ENCODE results near the gene FMOD. TPM values are rescaled to one million over a fixed set of nuclear protein-coding genes. Genes with fewer than 3 reads are reported as not detected.

The FMOD gene
- total RNA-seq, 1 donor from 2014 or later, result 31.9 TPM

DNA sequence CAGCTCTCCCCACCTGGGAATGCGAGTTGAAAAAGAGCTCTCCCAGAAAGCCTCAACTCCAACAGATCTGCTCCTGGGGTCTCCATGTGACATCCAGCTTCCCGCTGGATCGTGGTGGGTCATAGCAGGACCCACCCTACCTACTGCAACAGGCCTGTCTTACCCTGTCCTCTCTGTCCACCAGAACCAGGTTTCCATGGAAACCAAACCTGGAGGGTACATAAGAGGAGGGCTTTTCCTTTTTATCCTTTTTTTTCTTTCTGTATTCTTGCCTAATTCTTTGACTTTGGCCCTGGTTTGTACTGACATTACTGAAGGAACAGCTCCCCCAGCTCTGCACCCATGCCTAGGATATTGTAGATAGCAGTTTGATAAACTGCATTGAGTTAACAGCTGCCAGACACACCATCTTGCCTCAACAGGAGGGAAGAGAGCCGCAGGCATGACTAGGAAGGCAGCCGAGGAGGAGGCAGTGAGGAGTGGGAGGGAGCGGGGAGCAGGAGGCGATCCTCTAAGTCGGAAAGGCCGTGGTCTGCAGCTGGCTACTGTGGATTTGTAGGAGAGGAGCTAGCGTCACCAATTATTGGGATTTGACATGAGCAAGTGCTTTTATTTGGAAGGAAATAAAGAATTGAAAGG lies 9.7 kb upstream of the FMOD start:
- DNase-seq, result no peak

DNA sequence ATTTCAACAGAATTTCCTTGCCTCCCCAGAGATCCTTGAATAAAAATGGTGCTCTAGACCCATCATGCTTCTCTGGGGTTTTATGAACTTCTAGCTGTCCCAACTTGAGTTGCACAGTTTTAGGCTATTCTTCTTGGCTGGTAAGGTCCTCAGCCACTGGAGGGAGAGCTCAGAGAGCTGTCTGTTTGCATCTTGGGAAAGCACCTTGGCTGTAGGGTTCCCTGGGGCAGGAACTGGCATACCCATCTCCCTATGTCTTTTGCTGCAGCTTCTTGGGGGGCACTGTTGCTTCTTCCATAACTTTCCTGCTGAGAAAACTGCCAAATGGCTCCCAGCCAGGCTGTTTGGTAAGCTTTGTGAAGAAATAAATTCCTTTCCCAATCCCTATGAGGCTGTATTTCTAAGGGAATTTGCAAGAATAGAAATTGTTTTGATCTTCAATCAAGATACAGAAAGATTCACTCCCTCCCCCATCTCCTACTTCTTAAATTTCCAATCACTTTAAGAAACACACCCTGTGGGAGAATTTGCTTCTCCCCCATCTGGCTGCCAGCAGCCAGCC lies 8.2 kb upstream of the FMOD start:
- DNase-seq, result peak; percentile 28

DNA sequence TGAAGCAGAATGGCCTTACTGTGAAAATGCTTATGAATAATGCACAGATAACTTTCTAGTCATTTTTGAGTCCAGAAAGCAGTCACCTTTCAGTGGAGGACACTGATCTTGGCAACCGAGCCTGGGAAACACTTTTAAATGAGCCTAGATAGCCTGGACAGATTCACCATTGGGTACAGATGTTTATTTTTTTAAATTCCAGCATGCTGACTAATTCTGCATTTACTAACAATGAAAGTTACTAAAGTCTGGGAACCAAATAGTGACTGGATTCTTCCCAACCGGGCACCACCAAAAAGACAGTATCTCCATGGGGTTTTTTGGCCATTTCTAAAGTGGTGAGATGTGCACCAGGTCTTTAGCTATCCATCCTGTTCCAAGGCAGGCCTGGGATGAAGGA lies 3.3 kb upstream of the FMOD start:
- no peak for DNase-seq

DNA sequence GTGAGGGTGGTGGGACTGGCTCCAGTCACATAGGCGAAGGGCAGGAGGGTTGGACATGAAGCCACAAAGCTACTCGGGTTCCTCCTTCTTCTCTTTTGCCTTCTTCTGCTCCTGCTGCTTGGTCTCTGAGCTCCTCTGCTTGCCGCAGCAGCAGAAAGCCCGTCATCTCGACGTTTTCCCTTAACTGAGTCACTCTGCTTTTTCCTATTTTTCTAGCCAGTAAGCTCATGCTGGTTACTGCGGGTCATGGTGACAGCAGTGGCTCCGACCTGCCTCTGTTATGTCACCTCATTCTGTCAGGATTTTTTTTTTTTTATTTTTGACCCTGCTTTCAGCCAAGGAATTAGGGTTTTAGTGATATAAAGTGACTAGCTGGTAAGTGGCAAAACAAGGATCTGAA lies 2.6 kb upstream of the FMOD start:
- DNase-seq, result no peak

DNA sequence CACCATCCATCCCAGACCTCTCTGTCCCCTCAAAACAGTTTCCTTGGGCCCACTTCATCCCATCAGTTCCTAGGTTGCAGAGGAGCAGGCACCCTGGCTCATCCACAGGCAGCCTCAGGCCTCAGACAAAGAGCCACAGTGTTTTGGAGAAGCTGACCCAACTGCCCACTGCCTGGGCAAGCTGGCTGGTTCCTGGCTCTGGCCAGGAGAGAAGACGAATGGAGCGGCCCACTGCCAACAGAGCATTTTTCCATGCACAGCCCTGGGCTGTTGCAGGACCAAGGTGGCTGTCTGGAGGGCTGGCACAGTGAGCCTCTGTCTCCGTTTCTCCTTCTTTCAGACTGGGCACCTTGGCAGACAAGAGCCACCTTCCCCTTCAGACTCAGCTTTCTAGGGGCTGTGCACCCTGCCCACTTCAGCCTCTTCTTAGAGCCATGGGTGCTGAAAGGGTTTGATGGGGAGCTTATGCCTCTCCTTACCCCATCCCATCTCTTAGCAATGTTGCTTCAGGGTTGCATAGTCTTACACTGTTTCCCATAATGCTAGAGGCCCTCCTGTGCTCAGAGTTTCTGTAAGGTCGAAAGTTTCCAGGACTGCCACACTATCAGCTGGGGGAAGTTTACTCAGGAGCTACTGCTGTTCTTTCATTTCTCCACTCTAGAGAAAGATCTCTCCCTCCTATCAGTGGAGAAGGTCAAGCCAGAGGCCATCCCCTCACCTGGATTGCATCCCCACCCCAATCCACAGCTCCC lies 973 bp downstream of the FMOD start:
- DNase-seq, result no peak

DNA sequence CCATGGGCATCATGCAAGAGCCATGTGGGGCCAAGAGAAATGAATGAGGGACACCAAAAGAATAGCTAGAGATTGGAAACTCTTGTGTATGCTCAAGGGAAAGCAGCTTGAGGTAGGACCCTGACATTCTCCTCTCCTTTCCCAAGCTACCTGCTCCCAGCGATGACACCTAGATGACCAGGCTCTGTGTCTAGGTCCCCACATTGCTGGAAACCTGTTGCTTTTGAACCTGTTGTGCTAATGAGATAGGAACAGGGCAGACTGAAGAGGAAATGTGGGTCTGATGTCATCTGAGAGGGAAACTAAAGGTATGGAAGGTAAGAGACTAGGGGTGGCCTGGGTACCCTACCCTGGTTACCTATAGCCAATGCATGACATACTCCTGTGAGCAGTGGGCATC lies 1.8 kb downstream of the FMOD start:
- no peak for DNase-seq

DNA sequence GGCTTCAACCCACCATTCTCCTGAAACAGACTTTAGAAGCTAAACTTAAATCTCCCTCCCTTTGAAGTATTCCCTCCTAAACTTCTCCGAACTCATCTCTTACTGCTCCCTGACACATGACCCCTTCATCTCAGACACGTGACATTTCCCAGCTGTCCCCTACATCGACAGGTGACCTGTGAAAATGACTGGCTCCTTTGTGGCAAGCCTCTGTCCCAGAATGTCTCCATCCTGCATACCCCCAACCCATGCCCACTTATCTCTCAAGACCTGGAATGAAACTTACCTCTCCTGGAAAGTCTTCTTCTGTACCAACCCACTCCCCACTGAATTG lies 4.2 kb downstream of the FMOD start:
- no peak for DNase-seq

DNA sequence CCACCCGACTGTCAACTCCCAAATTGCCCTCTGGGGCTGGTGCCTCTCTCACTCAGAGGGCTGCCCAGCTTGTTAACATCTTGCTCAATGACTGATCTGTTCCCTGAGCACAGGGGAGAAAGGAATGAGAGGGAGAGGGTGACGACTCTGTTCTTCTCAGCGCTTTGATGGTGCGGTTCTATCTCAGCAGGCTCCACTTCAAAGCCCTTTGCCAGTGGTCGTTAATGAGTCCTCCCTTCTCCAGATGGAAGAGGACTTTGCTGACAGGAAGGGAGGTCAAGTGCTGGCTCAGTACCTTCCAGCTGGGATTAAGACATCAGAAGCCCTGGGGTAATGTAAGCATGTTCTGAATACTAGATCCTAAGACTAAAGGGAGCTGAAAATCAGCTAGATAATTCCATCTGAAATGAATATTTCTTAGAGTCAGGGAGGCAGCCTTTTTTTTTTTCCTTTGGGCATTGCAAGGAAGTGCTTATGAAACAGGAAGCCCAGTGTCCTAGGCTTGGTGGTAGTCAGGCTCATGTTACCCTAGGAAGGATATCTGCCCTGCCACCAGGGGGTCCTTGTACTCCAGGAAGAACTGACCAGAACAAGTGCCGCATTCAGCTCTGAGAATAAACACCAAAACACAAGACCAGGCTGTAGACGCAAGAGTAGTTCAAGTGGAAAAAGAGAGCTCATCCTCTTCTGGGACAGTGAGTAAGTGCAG lies 4.7 kb downstream of the FMOD start:
- DNase-seq, result no peak

DNA sequence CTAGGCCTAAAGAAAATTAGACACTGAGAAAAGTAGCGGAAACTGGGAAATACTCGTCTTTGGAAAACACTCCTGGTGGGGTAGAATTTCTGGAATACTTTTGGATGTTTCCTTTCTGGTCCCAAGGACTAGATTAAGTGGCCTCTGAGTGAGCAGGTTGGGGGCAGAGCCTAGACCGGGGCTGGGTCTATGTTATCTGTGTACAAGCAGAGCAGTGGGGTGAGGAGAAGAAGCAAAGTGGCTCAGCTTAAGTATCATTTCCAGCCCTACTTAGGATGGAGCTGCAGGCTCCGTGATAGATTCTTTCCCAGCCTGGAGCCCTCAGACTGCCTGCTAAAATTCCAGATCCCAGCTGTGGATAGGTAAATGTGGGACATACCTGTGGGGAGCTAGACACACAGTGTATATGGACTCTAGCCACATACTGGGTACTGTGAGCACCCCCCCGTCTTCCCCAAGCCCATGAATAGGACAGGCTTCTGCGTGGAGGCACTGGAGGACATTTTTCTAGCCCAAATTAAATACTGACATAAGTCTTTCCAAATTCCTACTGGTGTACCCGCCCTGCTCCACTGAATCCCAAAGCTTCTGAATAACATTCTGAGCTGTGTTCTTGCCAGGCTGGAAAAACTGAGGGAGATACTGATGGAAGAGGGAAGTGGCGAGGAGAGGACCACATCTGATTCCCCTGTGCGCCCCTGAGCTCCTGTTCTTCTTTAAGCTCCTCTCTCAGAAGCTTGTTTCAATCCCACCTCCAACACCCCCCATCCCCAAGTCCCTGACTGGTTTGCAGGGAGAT lies 6.8 kb downstream of the FMOD start:
- no peak for DNase-seq

DNA sequence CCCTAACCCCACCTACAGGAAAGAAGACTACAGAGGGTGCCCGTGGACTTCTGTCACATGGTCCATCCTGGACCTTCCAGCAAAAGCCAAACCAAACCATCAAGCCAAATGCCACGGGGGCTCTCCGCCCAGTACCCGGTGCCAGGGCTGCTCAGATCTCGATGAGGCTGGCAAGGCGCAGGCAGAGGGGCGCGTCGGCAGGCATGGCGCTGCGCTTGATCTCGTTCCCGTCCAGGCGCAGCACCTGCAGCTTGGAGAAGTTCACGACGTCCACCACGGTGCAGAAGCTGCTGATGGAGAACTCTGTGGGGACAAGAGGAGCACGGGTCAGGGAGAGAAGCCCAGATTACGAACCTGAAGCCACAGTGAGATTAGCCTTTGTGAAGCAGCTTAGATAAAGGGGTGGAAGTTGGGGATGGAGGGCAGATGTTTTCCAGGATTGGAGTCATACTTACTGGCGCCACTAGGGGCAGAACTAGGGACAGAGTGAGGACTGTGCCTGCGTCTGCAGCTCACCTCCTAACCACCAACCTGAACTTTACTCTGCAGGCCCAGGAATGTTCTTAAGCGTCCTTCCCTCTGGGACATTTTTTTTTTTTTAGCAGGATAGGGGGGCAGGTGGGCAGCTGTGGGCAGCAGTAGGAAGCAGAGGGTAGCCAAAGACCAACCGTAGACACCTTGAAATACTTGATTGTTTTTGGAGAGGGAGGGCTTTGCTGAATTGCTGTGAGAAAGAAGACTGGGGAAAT lies 8.6 kb downstream of the FMOD start:
- no peak for DNase-seq

DNA sequence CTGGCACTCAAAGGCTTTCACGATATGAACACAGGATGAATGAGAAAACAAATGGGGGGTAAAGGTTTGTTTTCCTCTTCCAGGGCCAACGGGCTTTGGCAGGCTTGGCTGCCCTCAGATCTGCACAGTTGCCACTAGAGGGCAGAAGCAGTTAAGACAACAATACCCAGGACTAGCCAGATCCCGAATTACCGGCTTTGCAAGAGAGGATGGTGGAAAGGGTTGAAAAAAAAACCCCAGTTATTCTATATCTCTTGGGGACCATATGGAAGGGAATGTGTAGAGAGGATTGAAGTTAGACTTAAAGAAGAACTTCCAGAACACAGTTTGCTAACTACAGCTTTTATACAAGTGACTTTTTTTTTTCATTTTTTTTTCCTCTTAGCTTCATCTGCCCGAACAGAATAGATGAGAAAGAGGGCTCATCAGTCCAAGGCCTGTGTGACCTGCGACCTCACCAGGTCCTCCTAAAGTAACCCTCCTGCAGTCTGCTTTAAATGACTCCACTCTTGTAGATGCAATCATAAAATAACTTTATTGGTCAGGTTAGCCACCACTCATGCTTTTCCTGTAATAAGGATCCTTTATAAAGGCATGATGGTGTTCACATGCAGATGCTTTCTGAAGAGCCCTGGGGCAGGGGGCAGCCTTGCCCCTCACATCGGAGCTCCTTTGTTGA lies 10.7 kb downstream of the FMOD start:
- peak; percentile 79 for DNase-seq

DNA sequence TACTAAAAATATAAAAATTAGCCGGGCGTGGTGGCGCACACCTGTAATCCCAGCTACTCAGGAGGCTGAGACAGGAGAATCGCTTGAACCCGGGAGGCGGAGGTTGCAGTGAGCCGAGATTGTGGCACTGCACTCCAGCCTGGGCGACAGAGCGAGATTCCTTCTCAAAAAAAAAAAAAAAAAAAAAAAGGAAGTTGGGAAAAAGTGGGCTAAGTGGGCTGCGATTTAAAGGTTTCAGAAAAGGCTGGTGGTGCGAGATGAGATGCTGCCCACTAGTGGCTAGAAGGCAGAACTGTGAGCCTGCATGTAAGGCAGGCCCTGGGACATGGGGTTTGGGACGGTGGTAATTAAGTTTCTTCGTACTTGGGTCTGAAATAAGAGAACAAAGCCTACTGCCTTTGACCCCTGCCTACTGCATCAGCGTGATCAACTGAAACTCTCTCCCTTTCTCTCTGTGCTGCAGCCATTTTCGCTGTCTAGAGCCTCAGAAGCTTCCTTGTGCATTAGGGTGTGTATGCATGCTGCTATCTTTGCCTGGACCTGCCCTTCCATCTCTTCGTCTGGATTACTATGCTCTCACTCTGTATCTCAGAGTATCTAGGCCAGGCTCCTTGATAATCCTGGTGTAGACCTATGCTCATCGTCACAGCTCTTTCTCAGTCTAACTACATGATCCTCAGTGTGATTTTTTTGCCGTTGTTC lies 12.4 kb downstream of the FMOD start:
- DNase-seq, result peak; percentile 64

DNA sequence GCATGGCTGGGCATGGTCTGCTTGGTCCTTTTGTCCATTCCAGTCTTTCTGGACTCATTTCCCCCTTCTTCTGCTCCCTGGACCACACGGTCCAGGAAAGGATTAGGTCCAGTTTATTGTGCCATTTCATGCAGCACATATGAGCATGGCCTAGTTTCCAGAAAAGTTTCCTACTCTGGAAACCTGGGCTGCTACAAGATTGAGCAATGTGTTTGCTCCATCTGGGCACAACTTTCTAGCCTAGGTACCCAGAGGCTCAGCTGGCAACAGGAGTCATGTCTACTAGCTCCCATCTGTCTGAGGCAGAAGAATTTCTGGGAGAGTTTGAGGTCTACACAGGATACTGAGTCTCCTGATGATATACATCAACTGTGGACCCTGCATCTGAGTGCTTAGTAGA lies 14.8 kb downstream of the FMOD start:
- DNase-seq, result no peak

DNA sequence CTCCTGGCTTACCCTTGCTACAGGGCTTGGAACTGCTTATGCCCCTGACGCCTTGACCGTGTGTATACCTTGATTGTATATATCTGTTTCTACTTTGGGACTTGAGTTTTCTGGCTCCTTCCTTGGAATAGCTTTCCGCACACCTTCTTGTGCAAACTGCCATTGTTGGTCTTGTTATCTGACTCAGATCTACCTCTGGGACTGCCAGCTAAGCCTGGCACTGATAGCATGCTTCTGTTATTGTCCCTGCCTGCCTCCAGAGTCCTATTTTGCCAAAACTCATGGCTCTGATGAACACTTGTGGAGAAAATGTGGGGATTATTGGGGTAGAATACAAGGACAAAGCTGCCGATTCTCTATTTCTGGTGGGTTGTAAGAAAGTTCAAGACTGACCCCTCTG lies 15.4 kb downstream of the FMOD start:
- no peak for DNase-seq

DNA sequence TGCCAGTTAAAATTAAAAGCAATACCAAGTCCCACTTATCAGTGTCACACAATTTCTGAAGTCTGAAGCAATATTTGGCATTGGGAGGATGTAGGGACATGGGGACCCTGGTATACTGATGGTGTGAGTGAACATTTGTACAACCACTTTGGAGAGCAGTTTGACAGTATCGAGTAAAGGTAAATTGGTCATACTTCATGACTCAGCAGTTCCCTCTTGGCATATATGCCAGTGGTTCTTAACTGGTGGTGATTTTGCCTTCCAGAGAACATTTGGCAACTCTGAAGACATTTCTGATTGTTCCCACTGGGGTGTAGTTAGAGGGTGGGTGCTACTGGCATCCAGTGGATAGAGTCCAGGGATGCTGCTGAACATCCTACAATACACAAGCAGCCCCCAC lies 19.7 kb downstream of the FMOD start:
- no peak for DNase-seq

DNA sequence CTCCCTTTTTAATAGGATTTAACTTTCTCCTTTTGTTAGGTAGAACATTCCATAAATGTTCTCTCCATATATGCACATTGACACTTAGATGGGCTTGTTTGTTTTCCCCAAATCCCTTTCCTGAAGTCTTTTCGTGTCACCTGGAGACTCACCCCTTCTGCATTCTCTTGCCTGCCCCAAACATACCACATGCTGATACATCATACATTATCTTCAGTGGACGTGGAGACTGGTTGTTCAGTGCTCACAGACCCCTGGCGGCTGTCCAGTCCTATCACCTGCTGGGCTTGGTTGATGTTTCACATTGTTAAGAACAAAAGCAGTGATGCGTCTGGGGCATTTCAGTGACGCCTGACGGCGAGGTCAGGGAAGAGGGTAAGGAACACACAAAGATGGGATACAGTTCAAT lies 22.2 kb downstream of the FMOD start:
- DNase-seq, result no peak

DNA sequence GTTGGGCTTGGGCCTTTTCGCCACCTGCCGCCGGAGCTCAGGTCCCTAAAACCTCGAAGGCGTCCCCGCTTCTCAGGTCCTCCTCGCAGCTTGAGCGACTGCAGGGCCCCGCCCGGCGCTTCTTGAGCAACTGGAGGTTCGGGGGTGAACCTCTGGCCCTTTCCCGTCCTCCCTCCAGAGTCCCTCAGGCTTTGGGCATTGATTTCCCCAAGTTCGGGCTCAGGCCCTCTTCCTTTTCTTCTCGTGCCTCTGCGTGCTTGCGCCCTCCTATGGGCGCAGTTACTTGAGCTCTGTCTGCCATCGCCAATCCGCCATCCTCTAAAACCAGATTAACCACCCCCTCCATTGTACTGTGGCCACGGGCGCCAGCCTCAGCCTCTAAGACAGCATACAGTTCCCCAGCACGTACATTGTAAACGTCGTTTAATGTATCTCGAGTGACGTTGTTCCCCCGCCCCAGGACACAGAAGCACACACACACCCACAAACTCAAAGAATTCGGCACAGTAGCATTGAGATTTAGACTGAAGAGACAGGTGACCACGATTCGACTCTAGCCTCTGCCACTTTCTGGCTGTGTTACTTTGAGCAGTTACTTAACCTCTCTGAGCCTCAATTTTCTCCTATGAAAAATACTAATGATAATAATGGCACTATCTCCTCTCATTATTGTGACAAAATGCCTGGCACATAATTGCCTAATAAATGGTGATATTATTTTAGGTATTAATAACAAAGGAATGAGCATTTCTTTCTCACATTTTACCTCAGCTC lies 23.1 kb downstream of the FMOD start:
- DNase-seq, result peak; percentile 23

DNA sequence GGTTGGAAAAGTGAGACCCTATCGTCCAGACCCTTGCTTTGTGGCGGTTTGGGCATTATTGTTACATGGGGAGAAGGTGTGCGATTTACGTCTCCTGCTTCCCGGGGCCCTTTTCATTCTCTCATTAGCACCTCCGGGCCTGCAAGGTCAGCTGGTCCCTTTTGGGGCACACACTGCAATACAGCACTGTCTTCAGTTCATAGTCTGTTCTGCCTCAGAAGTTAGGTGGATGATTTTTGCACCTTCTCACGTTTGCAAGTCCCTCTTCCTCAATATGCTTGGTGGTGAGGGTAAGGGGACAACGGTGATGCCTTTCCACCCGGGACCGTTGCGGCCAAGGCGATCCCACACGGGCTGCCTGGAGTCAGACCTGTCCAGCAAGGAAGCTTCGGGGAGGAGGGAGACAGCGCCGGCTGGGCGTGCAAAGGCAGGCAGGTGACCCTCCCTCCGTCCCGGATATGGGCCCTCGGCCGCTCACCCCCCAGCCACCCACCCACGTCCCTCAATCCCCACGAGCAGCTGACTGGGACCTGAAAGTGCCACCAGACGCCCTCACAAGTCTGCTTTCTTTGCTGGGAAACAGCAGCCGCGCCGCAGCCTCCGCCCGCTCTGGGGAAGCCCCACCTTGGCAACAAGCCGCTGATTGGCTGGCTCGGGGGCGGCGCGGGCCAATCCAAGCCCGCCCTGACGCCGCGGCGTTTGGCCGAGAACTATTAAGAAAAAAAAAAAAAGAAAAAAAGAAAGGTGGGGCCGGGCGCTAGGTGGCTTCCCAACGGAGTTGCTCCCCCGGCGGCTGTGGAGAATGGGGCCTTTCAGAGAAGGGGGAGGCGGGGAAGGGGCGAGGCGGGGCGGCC lies 23.9 kb downstream of the FMOD start:
- DNase-seq, result peak; percentile 84

Measured in skin of body (tissue), 2 donors.